GM18951 (cell line): ENCODE results near the gene BCL11A.

Experiments used
- POLR2A ChIP-seq: IDR thresholded peaks from 4 replicates; pipeline ENCODE4 v1.6.1; 2011; ENCODE audit warnings: mild to moderate bottlenecking; ENCODE audit not compliant: insufficient read length, insufficient read depth; ENCODE audit errors: extremely low read depth
- in situ Hi-C: fragments of 300-500 bp; cut with MboI; formaldehyde crosslinking; loops from one replicate; pipeline ENCODE4 v1.12.0; 2022; ENCODE audit warnings: low sequenced_read_pairs, mixed read lengths, inconsistent platforms; ENCODE audit not compliant: unreplicated experiment

Gene BCL11A

DNA sequence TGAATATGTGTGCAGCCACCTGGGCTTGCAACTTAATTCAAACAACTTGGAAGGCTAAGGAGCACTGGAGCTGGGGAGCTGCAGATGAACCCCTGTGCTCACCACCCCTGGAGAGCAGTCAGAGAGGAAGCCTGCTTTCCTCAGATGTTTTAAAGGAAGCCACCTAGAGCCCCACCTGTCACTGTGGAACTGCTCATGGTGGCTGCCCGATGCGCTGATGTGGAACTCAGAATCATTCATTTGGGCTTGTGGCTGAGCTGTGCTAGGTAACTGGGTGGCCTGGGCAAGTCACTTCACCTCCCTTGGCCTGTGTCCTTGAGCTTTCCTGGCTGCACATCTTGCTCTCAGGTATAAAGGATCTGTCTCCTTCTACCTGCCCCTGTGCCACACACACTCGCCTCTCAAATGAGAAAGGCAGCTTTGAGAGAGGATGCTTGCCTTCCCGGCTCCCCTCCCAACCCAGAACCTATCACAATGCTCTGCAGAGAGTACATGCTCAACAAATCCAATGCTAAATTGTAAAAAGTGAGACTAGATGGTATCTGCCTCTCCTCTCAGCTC is 41.3 kb downstream of the BCL11A start:
- no peak for TF ChIP-seq POLR2A

DNA sequence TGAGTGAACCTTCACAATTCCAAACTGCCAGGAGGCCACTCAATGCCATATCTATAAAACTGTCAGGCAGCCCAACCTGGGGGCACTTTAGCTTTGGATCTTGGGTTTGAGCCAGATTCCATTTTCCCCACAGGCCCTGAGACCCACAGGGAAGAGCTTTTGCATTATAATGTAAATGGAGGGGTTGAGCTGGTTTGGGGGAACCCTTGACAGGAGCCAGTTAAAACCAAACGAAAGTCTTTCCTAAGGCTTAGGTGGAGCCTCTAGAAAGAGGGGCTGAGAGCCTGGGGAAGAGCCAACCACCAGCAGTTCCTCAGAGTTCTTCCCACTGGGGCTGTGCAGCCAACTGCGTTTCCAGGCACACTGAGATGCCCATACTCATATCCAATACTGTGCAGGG is 42.7 kb downstream of the BCL11A start:
- TF ChIP-seq POLR2A, result no peak
- in situ Hi-C loops, result no loop called here

More for the DNA sequence above, 41.3 kb downstream of the BCL11A start:
- in situ Hi-C loops, result no loop called here

DNA sequence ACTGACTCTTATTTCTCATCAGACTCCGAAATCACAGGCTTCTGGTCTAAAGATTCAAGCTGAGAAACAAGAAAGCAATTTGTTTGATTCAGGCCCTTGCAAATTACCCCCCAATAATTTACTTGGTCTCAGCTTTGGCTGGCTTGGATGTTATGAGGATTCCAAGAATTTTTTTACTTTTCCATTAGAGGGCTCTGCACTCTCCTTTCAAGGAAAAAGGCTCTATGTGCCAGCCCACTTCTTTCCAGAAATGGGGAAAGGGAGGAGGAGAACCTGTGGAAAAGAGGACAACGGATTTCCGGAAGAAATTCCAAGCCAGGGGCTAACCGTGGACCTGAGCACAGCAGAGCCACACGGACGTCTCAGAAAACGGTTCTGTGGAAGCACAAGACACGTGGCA is 44.4 kb downstream of the BCL11A start:
- no peak for TF ChIP-seq POLR2A
- in situ Hi-C loops, result no loop called here

DNA sequence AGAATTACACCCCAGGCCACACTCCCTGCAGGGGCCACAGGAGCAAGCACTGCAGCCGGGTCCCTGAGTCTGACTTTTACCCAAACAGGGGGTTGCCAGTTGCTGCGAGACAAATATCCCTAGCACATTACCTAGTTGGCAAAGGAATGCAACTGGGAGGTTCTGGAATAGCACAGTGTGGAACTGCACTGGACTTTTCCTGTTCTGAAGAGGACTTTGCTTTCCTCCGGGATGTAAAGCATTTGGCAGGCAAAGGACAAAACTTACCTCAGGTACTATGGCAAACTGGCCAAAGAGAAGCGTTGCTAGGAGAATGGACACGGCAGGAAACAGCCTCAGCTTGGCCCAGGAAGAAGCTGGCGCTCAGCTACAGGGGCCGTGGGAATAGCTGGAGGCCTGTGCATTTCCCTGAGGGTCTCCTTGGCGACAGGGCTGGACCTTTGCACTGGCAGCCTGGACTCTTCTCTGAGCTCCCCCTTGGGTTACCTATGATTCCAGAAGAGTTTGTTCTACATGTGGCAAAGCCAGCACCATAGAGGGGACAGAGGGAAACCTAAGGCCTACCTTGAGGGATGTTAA is 45.0 kb downstream of the BCL11A start:
- no peak for TF ChIP-seq POLR2A
- in situ Hi-C loops, result no loop called here

DNA sequence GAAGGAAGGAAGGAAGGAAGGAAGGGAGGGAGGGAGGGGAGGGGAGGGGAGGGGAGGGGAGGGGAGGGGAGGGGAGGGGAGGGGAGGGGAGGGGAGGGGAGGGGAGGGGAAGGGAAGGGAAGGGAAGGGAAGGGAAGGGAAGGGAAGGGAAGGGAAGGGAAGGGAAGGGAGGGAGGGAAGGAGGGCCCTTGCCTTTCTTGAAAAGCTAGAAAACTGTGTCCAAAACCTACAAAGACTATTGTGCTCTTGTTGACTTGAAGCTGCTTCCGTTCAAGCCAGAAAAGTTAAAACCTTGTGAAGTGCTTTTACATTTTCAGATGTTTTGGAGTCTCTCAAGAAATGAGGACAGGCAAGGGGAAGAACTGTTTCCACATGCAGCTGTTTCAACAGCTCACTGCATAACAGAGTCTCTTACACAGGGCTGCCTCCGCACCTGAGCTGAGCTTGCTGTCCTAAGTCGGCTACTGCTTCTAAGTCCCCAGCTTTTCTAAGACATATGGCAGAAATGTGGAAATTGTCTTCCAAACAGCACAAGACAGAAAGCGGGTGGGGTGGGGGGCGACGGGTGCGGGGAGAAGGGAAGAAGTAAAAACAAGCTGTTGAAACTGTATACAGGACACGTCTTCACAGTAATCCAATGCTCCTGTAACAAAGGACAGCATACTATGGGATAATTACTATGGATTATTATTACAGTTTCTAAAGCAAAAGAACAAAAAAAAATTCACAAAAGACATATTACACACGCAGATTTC is 46.1 kb downstream of the BCL11A start:
- in situ Hi-C loops, result no loop called here
- TF ChIP-seq POLR2A, result no peak

DNA sequence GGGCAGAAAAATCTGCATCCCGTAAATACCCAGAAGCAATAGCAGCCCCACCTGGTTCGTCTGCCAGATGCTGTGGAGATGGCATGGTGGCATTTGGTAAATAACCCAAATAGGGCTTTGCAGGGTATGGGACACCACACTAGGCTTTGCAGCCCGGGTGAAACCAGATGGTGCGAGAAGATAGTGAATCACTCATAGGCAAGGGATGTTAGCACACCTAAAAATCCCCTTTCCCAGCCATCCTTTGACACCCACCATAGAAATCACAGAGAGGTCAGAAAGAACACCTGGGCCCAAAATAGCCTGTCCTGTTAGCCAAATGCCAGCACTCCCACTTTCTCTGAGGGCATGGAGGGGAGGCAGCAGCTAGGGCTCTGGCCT is 47.6 kb downstream of the BCL11A start:
- in situ Hi-C loops, result no loop called here
- no peak for TF ChIP-seq POLR2A

DNA sequence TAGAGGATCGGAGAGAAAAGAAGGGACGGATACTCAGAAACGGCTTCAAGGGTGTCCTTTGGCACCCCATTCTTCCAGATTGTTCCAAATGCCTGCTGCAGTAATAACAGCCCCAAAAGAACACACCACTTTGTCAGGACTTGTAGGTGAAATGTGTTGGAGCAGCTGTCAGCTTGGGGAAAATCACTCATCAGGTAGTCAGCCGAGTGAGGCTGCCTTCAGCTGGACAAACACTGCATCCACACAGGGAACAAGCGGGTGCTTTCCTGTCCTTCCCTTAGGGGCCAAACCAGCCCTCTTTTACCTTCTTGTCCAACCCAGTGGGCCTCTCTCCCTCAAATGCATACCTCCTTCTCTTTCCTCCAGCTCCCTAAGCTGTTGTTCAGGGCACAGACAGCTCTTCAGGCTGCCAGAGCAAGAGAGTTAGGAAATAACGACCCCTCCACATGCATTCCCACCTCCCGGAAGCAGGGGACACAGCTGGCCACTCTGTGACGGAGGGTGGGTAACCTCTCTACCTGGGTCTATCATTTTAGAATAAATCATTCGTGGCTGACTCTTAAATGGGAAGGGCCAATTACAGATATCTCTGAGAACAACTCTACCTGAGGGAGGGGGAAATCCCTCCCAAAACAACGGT is 48.1 kb downstream of the BCL11A start:
- in situ Hi-C loops, result no loop called here
- no peak for TF ChIP-seq POLR2A

DNA sequence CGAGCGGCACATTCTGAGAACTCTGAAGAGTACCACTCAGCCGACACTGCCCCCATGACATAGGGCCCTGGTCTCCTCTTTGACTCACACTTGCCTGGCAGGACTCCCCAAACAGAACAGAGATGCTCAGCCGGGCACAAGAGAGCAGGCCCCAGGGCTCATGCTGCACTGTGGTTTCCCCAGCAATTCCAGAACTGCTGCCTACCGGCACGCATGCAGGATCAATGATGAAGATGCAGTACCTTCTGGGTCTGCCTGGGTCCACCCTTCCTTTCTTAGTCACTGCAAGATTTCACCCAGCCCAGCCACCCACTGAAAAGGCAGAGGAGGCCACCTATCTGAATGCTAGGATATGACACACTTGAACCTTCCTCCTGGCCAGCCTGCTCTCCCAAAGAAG is 49.4 kb downstream of the BCL11A start:
- in situ Hi-C loops, result no loop called here

DNA sequence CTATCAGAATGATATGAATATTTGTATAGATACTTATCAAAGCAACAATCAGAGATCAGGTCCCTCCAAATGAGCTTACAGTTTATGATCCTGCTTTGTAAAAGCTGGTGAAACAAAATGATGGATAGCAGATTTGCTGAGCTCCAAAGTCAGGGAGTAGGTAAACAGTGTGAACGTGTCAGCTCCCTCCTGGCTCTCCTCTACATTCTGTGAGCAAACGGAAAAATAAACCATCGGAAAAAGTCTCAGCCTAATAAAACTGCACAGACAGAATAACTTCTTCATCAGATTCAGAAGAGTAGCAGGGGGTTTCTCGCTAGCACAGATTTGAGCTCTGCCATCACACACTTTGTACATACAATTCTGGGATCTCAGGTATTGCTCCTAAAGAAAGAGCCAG is 51.3 kb downstream of the BCL11A start:
- no peak for TF ChIP-seq POLR2A
- in situ Hi-C loops, result no loop called here

More for the DNA sequence above, 49.4 kb downstream of the BCL11A start:
- TF ChIP-seq POLR2A, result no peak

DNA sequence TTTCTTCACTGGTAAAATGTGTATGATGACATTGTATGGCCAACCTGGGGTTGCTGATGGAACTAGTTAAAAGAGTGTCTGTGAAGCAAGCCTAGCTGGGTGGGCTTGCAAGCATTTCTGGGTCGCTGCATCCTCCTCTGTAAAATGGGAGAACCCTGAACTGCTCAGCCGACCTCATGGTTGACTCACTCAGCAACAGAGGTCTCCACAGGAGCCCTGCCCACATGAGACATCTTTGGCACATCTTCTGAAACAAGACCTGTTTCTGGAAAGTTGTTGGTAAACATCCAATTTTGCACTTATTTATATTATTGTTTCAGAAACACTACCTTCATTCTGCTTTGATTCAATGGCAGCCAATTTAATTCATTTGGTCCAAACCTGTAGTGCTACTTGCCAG is 52.6 kb downstream of the BCL11A start:
- TF ChIP-seq POLR2A, result no peak
- in situ Hi-C loops, result no loop called here

DNA sequence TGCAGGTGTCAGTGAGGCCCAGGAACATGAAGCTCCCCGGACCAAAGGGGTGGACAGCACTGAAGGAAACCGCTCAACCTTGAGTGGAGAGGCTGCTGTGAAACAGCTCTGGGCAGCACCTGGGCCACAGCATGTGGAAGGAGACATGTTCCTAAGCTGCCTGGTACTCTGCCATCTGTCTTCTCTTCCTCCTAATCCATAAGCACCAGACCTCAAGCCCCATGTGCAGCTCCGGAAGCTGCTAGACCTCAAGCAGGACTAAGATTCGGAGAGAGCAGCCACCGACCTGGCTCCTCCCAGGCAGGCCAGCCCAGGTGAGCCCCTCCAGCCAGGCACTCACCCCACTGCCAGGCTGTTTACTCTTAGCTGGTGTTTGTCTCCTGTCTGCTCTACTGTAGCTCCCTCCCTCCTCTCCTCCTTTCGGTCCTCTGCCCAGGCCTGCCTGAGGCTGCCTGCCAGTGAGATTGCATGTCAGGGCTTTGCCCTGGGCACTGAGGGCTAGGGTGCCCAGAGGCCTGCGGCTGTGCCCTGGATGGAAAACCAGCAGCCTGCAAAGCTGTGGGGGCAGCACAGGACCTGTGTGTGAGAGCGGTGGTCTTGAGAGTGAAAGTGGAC is 53.7 kb downstream of the BCL11A start:
- no peak for TF ChIP-seq POLR2A
- in situ Hi-C loops, result no loop called here

DNA sequence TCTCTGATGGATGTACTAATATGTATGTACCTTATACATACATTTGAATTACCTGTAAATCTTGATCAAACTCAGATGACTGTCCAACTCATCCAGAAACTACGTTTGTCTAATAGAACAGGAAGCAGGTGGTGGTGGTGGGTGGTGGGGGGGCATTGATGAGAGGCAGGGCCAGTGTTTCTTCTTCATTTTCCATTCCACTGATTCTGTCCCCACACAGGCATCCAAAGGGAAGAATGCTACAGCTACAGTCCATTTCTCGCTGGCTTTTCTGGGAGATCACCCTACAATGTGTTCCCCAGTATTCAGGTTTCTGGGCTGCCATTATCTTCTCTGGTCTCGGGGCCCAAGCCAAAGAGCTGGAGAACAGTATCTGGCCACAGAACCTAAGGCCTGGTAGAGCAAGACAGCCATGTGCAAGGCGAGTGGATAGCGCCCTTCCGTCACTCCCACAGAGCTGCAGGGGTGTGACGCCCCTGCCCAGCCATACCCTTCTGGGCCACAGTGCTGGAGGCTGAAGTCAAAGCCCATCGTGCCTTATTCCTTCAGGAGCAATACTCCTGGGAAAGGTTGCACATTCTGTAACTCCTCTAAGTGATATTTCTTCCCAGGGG is 54.5 kb downstream of the BCL11A start:
- in situ Hi-C loops, result no loop called here
- TF ChIP-seq POLR2A, result no peak
